GM12874 (cell line): Measurements from ENCODE around the gene EPHB2.

Experiments
- CTCF ChIP-seq: IDR thresholded peaks from 2 replicates; pipeline ENCODE4 v1.5.1; 2011; ENCODE audit warnings: low read depth, mild to moderate bottlenecking, control low read depth, low read length, moderate library complexity; ENCODE audit not compliant: insufficient read depth

The EPHB2 gene

DNA sequence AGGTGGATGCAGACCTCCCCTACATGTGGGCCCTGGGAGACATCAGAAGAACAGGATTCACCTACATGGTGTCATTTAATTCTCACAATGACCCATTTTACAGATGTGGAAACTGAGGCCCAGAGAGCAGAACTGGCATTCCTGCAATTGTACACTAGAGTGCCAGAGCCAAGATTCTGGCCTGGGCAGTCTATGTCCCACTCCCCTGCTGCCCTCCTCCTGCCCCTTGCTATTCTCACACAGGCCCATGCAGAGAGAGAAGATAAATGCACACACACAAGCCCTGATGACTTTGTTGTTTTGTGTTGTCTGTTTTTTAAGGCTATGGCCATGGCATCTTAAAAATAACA lies 64.2 kb downstream of the EPHB2 start:
- no peak for TF ChIP-seq CTCF

DNA sequence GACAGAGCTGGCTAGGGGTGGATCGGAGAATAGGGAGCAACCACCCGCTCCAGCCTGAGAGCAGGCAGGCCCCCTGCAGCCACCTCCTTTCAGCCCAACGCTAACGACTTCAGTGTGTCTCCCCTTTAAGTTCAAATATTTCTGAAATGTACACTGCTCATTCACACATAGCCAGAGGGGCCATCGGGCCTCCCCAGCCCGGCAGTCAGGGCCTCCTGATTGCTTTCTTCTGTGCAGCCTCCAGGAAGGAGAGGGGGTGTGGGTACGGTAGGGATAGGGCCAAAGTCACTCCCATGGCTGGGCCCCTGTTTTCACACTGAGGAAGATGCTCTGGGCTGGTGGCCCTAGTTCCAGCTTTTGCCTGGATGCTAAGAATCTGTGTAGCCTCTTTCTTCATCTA lies 64.8 kb downstream of the EPHB2 start:
- no peak for TF ChIP-seq CTCF

DNA sequence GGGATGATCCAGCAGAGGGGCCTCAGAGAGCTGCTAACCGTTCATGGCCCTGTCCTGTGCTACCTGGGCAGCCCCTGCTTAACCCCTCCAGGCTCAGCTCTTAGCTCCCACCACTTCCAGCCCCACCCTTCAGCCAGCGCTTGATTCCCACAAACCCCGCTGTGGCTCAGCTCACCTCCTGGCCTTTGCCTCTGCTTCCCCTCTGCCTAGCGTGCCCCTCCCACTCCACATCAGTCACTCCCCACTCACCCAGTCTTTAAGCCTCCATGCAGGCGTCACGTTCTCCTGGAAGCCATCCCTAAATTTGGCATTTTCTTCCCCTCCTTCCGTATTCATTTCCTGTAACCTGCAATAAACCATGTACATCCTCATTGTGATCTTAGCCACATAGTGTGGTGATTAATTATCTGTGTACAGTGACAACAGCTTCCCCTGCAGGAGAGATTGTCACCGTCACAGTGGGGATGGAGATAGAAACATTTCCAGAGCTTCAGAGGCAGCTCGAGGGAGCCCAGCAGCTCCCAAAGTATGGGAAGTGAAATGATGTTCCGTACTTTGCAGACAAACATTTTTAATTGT lies 65.5 kb downstream of the EPHB2 start:
- no peak for TF ChIP-seq CTCF

DNA sequence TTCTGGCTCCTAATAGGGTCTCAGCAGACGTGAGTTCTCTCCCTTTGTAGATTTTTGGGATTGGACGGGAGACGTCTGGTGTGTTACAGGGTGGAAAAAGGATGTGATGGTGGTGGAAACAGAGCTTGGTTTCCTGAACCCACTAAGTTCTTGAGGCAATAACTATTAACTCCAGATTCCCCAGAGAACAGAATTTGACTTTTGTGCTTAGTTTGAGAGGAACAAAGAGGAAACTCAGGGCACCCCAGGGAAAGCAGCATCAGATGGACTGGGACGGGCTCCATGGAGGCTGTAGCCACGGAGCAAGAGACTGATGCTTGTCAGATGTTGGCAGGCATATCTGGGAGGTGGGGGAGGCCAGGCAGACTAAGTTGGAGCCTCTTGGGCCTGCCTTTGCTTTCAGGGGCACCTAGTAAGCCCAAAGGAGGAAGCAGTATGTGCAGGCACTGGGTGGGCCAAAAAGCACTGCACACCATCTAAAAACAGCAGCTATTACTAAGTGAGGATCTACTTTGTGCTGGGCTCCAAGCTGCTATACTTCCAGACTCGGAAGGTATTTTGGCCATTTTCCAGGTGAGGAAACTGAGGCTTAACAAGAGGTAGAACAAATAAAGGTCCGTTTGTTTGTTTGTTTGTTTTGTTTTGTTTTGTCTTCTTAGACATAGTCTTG lies 66.9 kb downstream of the EPHB2 start:
- no peak for TF ChIP-seq CTCF

GRCh38 chr1:22778408-22778807 lies 67.8 kb downstream of the EPHB2 start:
- TF ChIP-seq CTCF = no peak

DNA sequence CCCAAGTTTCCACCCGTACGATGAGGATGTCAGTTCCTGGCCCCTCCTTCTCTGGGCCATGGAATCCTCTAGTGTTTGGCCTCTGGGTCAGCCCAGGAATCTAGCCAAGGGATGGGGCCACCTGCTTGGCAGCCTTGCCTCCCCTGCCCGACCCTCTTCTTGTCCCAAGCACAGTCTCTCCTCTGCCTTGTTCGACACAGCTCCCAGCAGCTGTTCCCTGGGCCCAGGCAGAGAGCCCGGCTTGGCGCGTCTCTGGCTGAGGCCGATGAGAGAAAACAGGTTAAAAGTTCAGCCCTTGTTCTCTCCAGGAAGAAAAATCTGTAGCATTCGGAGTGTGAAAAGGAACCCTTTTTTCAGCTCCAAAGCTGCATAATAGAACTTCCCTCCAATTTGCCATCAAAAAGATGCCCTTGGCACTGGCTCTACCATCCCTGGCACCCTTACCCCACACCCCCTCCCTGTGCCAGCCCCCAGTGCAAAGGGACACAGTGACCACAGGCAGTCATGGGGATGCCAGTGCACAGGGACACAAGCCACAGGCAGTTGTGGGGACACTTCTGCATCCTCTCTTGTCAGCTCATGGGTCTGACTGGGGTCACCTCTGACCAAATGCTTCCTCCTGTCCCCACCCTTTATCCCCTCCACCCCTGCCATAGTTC lies 68.4 kb downstream of the EPHB2 start:
- no peak for TF ChIP-seq CTCF

GRCh38 chr1:22780696-22781095 lies 70.1 kb downstream of the EPHB2 start:
- no peak for TF ChIP-seq CTCF
